ENCODE results near the gene RGS12.

DNA sequence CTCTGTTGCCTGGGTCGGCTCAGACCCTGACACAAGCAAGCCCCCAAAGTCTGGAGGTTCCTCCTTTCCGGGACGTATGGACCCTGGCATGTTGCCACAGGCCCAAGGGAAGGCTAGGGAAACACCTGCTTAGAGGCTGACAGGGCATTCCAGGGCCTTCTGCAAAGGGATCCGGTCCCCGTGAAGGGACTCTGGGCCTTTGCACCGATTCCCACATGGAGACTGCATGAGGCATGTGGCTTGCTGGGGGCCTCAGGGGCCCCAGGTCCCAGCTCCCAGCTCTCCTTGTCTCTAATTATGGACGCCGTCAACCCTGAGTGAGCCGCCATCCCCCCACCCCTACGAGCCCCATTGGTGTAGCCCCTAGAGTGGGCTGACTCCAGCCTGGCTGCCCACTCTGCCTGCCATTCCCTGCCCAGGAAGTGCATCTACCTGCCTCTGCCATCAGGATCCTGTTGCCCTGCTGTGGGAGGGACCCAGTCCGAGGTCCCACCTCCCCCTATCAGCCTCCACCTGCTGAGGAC lies 4.2 kb upstream of the RGS12 start:
- TF ChIP-seq CTCF (IDR thresholded peaks at IDR 0.05; ENCODE audit: low read depth, low read length), result no peak
- no peak for TF ChIP-seq EZH2phosphoT487 (IDR thresholded peaks at IDR 0.05; ENCODE audit: low read depth)
